NCI-H1105 (cell line): ENCODE measurements around the gene CLDN20.
A peak's percentile ranks its signal among the peaks of the same experiment; 100 is the strongest.
"Not testable (repeated sequence)": the region's sequence is repeated elsewhere in the genome, so short reads cannot be mapped to it uniquely, and the experiment has no call there.

Experiments
- DNase-seq: peaks from one replicate; lab custom pipeline; 2025; lab: John Stamatoyannopoulos, UW

Gene CLDN20

GRCh38 chr6:155245193-155245592, 18.6 kb upstream of the CLDN20 start:
- no peak for DNase-seq

- no peak for DNase-seq
These were observed 18.0 kb upstream of the CLDN20 start for GRCh38 chr6:155245831-155246230.

GRCh38 chr6:155246825-155247224, 17.0 kb upstream of the CLDN20 start:
- DNase-seq = no peak

GRCh38 chr6:155247618-155248007, 16.2 kb upstream of the CLDN20 start:
- DNase-seq = no peak

GRCh38 chr6:155248008-155249001, 15.5 kb upstream of the CLDN20 start:
- peak; percentile 8 for DNase-seq

- no peak for DNase-seq
These were observed 13.0 kb upstream of the CLDN20 start for GRCh38 chr6:155250701-155251381.

- DNase-seq = no peak
These were observed 11.2 kb upstream of the CLDN20 start for GRCh38 chr6:155252581-155252980.

GRCh38 chr6:155253337-155253736, 10.5 kb upstream of the CLDN20 start:
- DNase-seq = no peak

- no peak for DNase-seq
These were observed 9.7 kb upstream of the CLDN20 start for GRCh38 chr6:155254139-155254538.

GRCh38 chr6:155256122-155256795, 7.6 kb upstream of the CLDN20 start:
- no peak for DNase-seq

GRCh38 chr6:155257796-155258195, 6.0 kb upstream of the CLDN20 start:
- no peak for DNase-seq

GRCh38 chr6:155259204-155259603, 4.6 kb upstream of the CLDN20 start:
- no peak for DNase-seq

GRCh38 chr6:155259897-155260296, 3.9 kb upstream of the CLDN20 start:
- no peak for DNase-seq

GRCh38 chr6:155260686-155261085, 3.1 kb upstream of the CLDN20 start:
- DNase-seq = no peak

GRCh38 chr6:155261111-155261900, 2.5 kb upstream of the CLDN20 start:
- DNase-seq = no peak

GRCh38 chr6:155262655-155263054, 1.2 kb upstream of the CLDN20 start:
- no peak for DNase-seq

- no peak for DNase-seq
These were observed 994 bp downstream of the CLDN20 start for GRCh38 chr6:155264693-155265320.

GRCh38 chr6:155265843-155266535, 2.2 kb downstream of the CLDN20 start:
- DNase-seq = no peak

GRCh38 chr6:155267411-155267810, 3.6 kb downstream of the CLDN20 start:
- DNase-seq = no peak

GRCh38 chr6:155268088-155268867, 4.5 kb downstream of the CLDN20 start:
- not testable (repeated sequence) for DNase-seq
